H9 (cell line): Measurements from ENCODE around the gene MTTP. TPM values are rescaled to one million over a fixed set of nuclear protein-coding genes. Genes with fewer than 3 reads are reported as not detected.
"Not testable (repeated sequence)": the region's sequence is repeated elsewhere in the genome, so short reads cannot be mapped to it uniquely, and the experiment has no call there.

ENCODE experiments used
- DNase-seq: peaks from one replicate; pipeline ENCODE4 v3.0.0-alpha.2; 2017
- H2AFZ ChIP-seq: one replicate; pipeline ENCODE4 v1.6.1; 2013; ENCODE audit warnings: mild to moderate bottlenecking, low read length, control low read depth, moderate library complexity
- H2AK5ac ChIP-seq: 2 replicates; pipeline ENCODE4 v1.6.1; 2013; ENCODE audit warnings: low read length, control low read depth, mixed read lengths; ENCODE audit not compliant: insufficient read length
- H2BK120ac ChIP-seq: one replicate; pipeline ENCODE4 v1.6.1; 2013; ENCODE audit warnings: low read depth, mild to moderate bottlenecking, low read length, control low read depth, inconsistent platforms; ENCODE audit not compliant: poor library complexity, severe bottlenecking
- H2BK12ac ChIP-seq: 2 replicates; pipeline ENCODE4 v1.6.1; 2013; ENCODE audit warnings: low read length, control low read depth, mixed read lengths, low read depth; ENCODE audit not compliant: insufficient read length
- H2BK15ac ChIP-seq: 2 replicates; pipeline ENCODE4 v1.6.1; 2013; ENCODE audit warnings: low read depth, low read length, control low read depth
- H2BK20ac ChIP-seq: one replicate; pipeline ENCODE4 v1.6.1; 2013; ENCODE audit warnings: low read depth, mild to moderate bottlenecking, low read length, control low read depth, inconsistent platforms; ENCODE audit not compliant: poor library complexity, severe bottlenecking
- H2BK5ac ChIP-seq: 2 replicates; pipeline ENCODE4 v1.6.1; 2013; ENCODE audit warnings: low read length, control low read depth, mixed read lengths; ENCODE audit not compliant: insufficient read length
- H3K14ac ChIP-seq: 2 replicates; pipeline ENCODE4 v1.6.1; 2013; ENCODE audit warnings: low read length, control low read depth; ENCODE audit not compliant: insufficient read depth
- H3K18ac ChIP-seq: 2 replicates; pipeline ENCODE4 v1.6.1; 2013; ENCODE audit warnings: low read depth, mild to moderate bottlenecking, mixed read lengths, low read length, control low read depth; ENCODE audit not compliant: insufficient read length
- H3K23ac ChIP-seq: 2 replicates; pipeline ENCODE4 v1.6.1; 2013; ENCODE audit warnings: low read length, control low read depth, mixed read lengths, low read depth; ENCODE audit not compliant: insufficient read length
- H3K23me2 ChIP-seq: 2 replicates; pipeline ENCODE4 v1.6.1; 2013; ENCODE audit warnings: low read depth, mild to moderate bottlenecking, mixed read lengths, low read length, control low read depth; ENCODE audit not compliant: insufficient read length, poor library complexity, severe bottlenecking
- H3K27ac ChIP-seq: 2 replicates; pipeline ENCODE4 v1.5.1; 2013; ENCODE audit warnings: low read length, control low read depth, mixed read lengths, low read depth; ENCODE audit not compliant: insufficient read length
- H3K27me3 ChIP-seq: 2 replicates; pipeline ENCODE4 v1.6.1; 2013; ENCODE audit warnings: low read length, control low read depth, inconsistent platforms; ENCODE audit not compliant: insufficient read depth
- H3K4ac ChIP-seq: 2 replicates; pipeline ENCODE4 v1.6.1; 2013; ENCODE audit warnings: low read depth, mild to moderate bottlenecking, control low read depth, inconsistent platforms, low read length, moderate library complexity
- H3K4me1 ChIP-seq: 2 replicates; pipeline ENCODE4 v1.6.1; 2013; ENCODE audit warnings: low read length, control low read depth, inconsistent platforms; ENCODE audit not compliant: insufficient read depth
- H3K4me2 ChIP-seq: 2 replicates; pipeline ENCODE4 v1.6.1; 2013; ENCODE audit warnings: low read length, control low read depth, mixed read lengths; ENCODE audit not compliant: insufficient read length, insufficient read depth
- H3K56ac ChIP-seq: 2 replicates; pipeline ENCODE4 v1.6.1; 2013; ENCODE audit warnings: low read depth, mild to moderate bottlenecking, mixed read lengths, low read length, control low read depth; ENCODE audit not compliant: insufficient read length
- H3K79me1 ChIP-seq: 2 replicates; pipeline ENCODE4 v1.6.1; 2013; ENCODE audit warnings: low read depth, mild to moderate bottlenecking, moderate library complexity, low read length, control low read depth, inconsistent platforms; ENCODE audit not compliant: insufficient read depth, poor library complexity, severe bottlenecking
- H3K79me2 ChIP-seq: 2 replicates; pipeline ENCODE4 v1.6.1; 2013; ENCODE audit warnings: low read length, control low read depth, inconsistent platforms; ENCODE audit not compliant: insufficient read depth
- H3K9ac ChIP-seq: 2 replicates; pipeline ENCODE4 v1.6.1; 2013; ENCODE audit warnings: low read length, control low read depth, mixed read lengths; ENCODE audit not compliant: insufficient read length; ENCODE audit errors: extremely low read depth
- H3K9me3 ChIP-seq: one replicate; pipeline ENCODE4 v1.6.1; 2013; ENCODE audit warnings: low read depth, low read length, inconsistent platforms; ENCODE audit not compliant: control insufficient read depth
- H3T11ph ChIP-seq: one replicate; pipeline ENCODE4 v1.6.1; 2013; ENCODE audit warnings: mild to moderate bottlenecking, low read length, control low read depth, inconsistent platforms
- H4K20me1 ChIP-seq: one replicate; pipeline ENCODE4 v1.6.1; 2013; ENCODE audit not compliant: control insufficient read depth, insufficient read length, insufficient read depth
- H4K5ac ChIP-seq: 2 replicates; pipeline ENCODE4 v1.6.1; 2013; ENCODE audit warnings: low read depth, mild to moderate bottlenecking, mixed read lengths, low read length, control low read depth; ENCODE audit not compliant: insufficient read length
- H4K8ac ChIP-seq: replicated peaks from 2 replicates; pipeline ENCODE4 v1.6.1; 2013; ENCODE audit warnings: low read length, control low read depth, mixed read lengths, low read depth; ENCODE audit not compliant: insufficient read length
- H4K91ac ChIP-seq: 2 replicates; pipeline ENCODE4 v1.6.1; 2013; ENCODE audit warnings: low read depth, mild to moderate bottlenecking, moderate library complexity, mixed read lengths, low read length, control low read depth; ENCODE audit not compliant: insufficient read length
- H3K27ac Mint-ChIP-seq, 3 experiments: 2 replicates in 2 of 3; 3 replicates in 1 of 3; pipeline ENCODE4 v1.8.0; 2020 to 2021; ENCODE audit warnings: mixed read lengths in 3 of 3, mild to moderate bottlenecking in 1 of 3, moderate library complexity in 1 of 3
- H3K27me3 Mint-ChIP-seq: 2 replicates; pipeline ENCODE4 v1.8.0; 2021; ENCODE audit warnings: low read depth, mild to moderate bottlenecking, moderate library complexity, mixed read lengths
- H3K36me3 Mint-ChIP-seq, 3 experiments: 2 replicates in 2 of 3; 3 replicates in 1 of 3; pipeline ENCODE4 v1.8.0; 2020 to 2021; ENCODE audit warnings: low read depth in 3 of 3, mixed read lengths in 3 of 3; ENCODE audit not compliant: insufficient read depth in 1 of 3
- H3K4me1 Mint-ChIP-seq, 2 experiments: 2 replicates each; pipeline ENCODE4 v1.8.0; 2020; ENCODE audit warnings: mixed read lengths in 2 of 2
- H3K4me3 Mint-ChIP-seq, 2 experiments: 2 replicates in 1 of 2; 3 replicates in 1 of 2; pipeline ENCODE4 v1.8.0; 2020 to 2021; ENCODE audit warnings: mild to moderate bottlenecking in 2 of 2, mixed read lengths in 2 of 2, moderate library complexity in 1 of 2
- H3K9me3 Mint-ChIP-seq, 2 experiments: 2 replicates in 1 of 2; 3 replicates in 1 of 2; pipeline ENCODE4 v1.8.0; 2020; ENCODE audit warnings: mild to moderate bottlenecking in 2 of 2, mixed read lengths in 2 of 2, moderate library complexity in 1 of 2
- CTCF ChIP-seq: fragments of 200-600 bp; sonication (generic); conservative IDR thresholded peaks from 3 replicates; pipeline ENCODE4 v1.8.0; 2021; ENCODE audit warnings: antibody characterized with exemption, mild to moderate bottlenecking
- WGBS: extraction: QIAGEN DNeasy Blood & Tissue Kit; methylation state at CpG from one replicate; pipeline ENCODE4 v1.1.7; 2013; ENCODE audit warnings: missing lambda C conversion rate, low lambda C conversion rate, mixed read lengths; ENCODE audit not compliant: insufficient read length; ENCODE audit errors: extremely low coverage; 5-methylcytosine and 5-hydroxymethylcytosine counted together
- total RNA-seq: library from RNA; stranded (reverse); gene quantifications from 2 replicates; pipeline ENCODE4 v1.2.1, GENCODE V29; 2021

The MTTP gene
- total RNA-seq, 1 experiment from 2014 or later, result 0.46 TPM

- H3K14ac ChIP-seq, result no peak overlapping the region
- H3K4me1 Mint-ChIP-seq, result no peaks in the 10 kb centered on the region
- H4K8ac ChIP-seq, result no peak overlapping the region
- no peak overlapping the region for H4K91ac ChIP-seq
- TF ChIP-seq CTCF, result no peak
- no peaks in the 10 kb centered on the region for H3K79me1 ChIP-seq
- H2AFZ ChIP-seq, result no peak overlapping the region
- H3K27me3 Mint-ChIP-seq, result no peaks in the 10 kb centered on the region
- H3K4me3 Mint-ChIP-seq, result no peak overlapping the region
- no peak overlapping the region for H2BK5ac ChIP-seq
- peaks cover 0 to 3% of the 10 kb centered on the region in 2 experiments; a peak in 3 of 5 replicates for H3K9me3 Mint-ChIP-seq
- WGBS, result 100% methylated on average over 2 of the region's 3 CpGs
- no peak overlapping the region for H3K27ac Mint-ChIP-seq
- H3K18ac ChIP-seq, result no peak overlapping the region
- H3K9me3 ChIP-seq, result no peaks in the 10 kb centered on the region
- H3K4ac ChIP-seq, result no peak overlapping the region
- H3K56ac ChIP-seq, result no peak overlapping the region
- H3T11ph ChIP-seq, result no peak overlapping the region
- no peak overlapping the region for H2BK15ac ChIP-seq
- no peak overlapping the region for H3K23ac ChIP-seq
- H2BK120ac ChIP-seq, result no peak overlapping the region
- no peaks in the 10 kb centered on the region for H4K20me1 ChIP-seq
- no peak overlapping the region for H2AK5ac ChIP-seq
- H3K4me1 ChIP-seq, result no peaks in the 10 kb centered on the region
- H3K9ac ChIP-seq, result no peak overlapping the region
- H3K79me2 ChIP-seq, result no peaks in the 10 kb centered on the region
- no peak for DNase-seq
- no peaks in the 10 kb centered on the region for H3K27me3 ChIP-seq
- no peak overlapping the region for H3K4me2 ChIP-seq
- H2BK20ac ChIP-seq, result no peak overlapping the region
- no peak overlapping the region for H3K27ac ChIP-seq
- no peak overlapping the region for H2BK12ac ChIP-seq
- H3K23me2 ChIP-seq, result no peaks in the 10 kb centered on the region
- no peak overlapping the region for H4K5ac ChIP-seq
- no peaks in the 10 kb centered on the region for H3K36me3 Mint-ChIP-seq
Observed at GRCh38 chr4:99529956-99530355, 44.7 kb upstream of the MTTP start.

- not testable (repeated sequence) for H3K18ac ChIP-seq, H3K9me3 ChIP-seq, H3K4me1 Mint-ChIP-seq, H3K56ac ChIP-seq, H3K9me3 Mint-ChIP-seq, H3K4me2 ChIP-seq, H3K79me1 ChIP-seq, H2AFZ ChIP-seq, H2BK15ac ChIP-seq, H3K27ac Mint-ChIP-seq, H2AK5ac ChIP-seq, H3K23me2 ChIP-seq, H3K27me3 Mint-ChIP-seq, H4K91ac ChIP-seq, H3K4me3 Mint-ChIP-seq, H3K23ac ChIP-seq, H2BK20ac ChIP-seq, H2BK12ac ChIP-seq, H4K5ac ChIP-seq, H3K9ac ChIP-seq, H3K36me3 Mint-ChIP-seq, H4K20me1 ChIP-seq, H2BK120ac ChIP-seq, H3T11ph ChIP-seq, H3K79me2 ChIP-seq, H3K27ac ChIP-seq, H2BK5ac ChIP-seq, H3K4ac ChIP-seq, H3K14ac ChIP-seq, H3K27me3 ChIP-seq, DNase-seq, H3K4me1 ChIP-seq, H4K8ac ChIP-seq
- no CpG with 5 or more reads among the region's 3 CpGs for WGBS
Observed at GRCh38 chr4:99534699-99535098, 39.9 kb upstream of the MTTP start.
